ENCODE data around the gene GPR3. TPM values are rescaled to one million over a fixed set of nuclear protein-coding genes. Genes with fewer than 3 reads are reported as not detected.
"Not testable (repeated sequence)": the region's sequence is repeated elsewhere in the genome, so short reads cannot be mapped to it uniquely, and the experiment has no call there.

GPR3 gene
- total RNA-seq, 1 donor: 4.3 TPM

- DNase-seq (ENCODE audit: low read depth in 2 of 3, low spot score in 2 of 3): no peak
These were observed 26.1 kb downstream of the GPR3 start for GRCh38 chr1:27418326-27419185.

DNA sequence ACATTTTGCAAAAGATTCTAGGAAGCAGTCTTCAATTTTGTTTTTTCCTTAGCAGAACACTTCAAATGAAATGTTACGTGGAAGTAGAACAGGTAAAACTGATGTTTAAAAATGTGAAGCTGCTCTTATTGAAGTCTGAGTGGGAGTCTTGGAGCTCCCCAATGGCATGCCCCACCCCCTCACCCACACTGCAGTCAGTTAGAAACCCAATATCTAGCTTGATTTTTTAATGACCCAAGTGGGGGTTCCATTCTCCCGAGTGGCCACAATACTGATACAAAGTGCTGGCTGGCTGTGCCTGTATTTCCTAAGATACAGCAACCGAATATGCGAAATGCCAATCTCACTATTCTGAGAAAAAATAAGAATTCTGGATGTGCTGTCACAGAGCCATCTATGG is 31.3 kb downstream of the GPR3 start:
- DNase-seq (ENCODE audit: low read depth in 2 of 3, low spot score in 2 of 3): no peak

DNA sequence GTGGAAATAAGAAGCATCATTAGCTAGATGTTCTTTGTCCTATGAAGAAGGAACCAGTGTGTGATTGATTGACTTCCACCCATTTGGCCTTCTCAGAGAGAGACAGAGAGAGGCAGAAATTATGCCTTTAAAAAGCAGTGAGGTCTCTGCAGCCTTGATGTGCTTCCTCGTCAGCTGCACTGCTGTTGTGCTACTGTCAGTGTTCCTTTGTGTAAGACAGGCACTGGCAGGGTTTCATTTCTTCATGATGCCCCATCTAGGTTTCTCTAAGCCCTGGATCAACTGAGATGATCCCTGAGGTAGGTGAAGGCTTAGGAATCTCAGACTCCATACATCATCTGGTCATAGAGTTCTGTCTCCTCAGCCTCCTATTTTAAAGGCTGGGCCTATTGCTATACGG is 34.9 kb downstream of the GPR3 start:
- DNase-seq (ENCODE audit: low read depth in 2 of 3, low spot score in 2 of 3): no peak

DNA sequence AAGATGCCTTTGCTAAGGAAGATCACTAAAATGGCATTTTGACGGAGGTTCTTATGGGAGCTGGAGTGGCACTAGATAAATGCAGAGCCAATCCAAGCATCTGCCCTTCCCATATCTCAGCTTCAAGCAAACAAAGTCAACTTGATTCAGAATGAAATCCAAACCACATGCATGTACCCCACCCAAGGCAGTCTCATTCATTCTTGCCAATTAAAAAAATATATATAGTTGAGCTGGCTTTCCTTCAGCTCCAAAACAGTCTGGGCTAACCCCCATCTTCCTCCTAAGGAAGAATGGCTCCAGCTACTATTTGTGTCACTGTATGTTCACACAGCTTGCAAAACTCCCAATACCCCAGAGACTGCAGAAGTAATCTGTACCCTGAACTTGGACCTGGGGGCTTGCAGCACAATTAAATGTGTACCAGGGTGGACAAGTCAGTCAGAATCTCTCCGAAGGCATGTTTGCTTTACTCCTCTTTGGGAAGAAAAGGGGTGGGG is 35.4 kb downstream of the GPR3 start:
- DNase-seq (ENCODE audit: low read depth in 2 of 3, low spot score in 2 of 3): no peak

DNA sequence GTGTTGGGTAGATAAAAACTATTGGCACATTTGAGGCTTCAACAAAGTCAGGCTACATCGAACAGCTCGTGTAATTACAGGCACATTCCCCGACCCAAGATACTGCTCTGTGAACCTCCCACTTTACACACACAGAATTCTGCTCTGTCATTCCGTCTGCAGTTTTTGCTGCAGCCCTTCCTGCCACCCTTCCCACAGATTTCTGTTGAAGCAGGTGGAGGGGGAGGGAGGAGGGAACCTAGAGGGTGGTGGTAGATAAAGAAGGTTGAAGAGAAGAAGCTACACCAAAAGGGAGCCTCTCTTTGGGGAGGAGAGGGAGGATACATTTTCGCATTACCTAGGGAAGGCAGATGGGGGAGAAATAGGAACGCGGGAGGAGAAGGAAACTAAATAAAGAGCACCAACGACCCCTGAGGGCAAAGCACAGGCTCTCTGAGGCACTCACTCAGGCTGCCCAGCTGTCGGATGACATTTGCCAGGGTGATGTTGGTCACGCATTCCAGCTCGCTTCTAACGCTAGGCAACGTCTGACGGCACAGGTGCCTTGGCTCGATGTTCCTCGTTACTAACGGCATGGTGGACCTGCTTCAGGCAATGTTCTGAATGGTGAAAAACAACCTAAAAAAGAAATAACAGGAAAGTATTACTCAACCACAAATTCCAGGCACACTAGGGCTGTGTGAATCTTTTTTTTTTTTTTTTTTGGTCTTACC is 36.0 kb downstream of the GPR3 start:
- peak in 2 of 3 donors; percentile 79 to 87 for DNase-seq (ENCODE audit: low read depth in 2 of 3, low spot score in 2 of 3)

GRCh38 chr1:27429029-27429425 is 36.6 kb downstream of the GPR3 start:
- DNase-seq (ENCODE audit: low read depth in 2 of 3, low spot score in 2 of 3): no peak

GRCh38 chr1:27430903-27431600 is 38.6 kb downstream of the GPR3 start:
- peak in 2 of 3 donors; percentile 56 to 65 for DNase-seq (ENCODE audit: low read depth in 2 of 3, low spot score in 2 of 3)

GRCh38 chr1:27431601-27431940 is 39.1 kb downstream of the GPR3 start:
- DNase-seq (ENCODE audit: low read depth in 2 of 3, low spot score in 2 of 3): no peak

- not testable (repeated sequence) for DNase-seq (ENCODE audit: low read depth in 2 of 3, low spot score in 2 of 3)
These were observed 40.3 kb downstream of the GPR3 start for GRCh38 chr1:27432725-27433124.

DNA sequence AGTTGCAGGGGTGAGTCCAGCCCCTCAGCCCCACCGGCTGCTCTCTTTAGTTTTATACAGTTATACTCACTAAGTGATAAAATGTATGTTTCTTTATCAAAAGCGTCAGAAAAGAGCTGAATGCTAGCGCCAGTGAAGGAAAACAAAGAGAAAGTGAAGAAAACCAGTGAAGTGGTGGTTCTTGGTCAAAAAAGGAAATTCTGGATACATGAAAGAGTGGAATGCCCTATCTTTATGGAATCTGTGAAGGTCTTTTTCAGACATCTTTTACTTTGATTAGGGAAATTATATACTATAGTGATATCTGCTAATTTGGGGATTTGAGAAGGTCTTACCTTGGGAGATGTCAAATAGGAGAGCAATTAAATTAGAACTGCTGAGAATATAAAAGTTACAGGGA is 41.3 kb downstream of the GPR3 start:
- no peak for DNase-seq (ENCODE audit: low read depth in 2 of 3, low spot score in 2 of 3)

DNA sequence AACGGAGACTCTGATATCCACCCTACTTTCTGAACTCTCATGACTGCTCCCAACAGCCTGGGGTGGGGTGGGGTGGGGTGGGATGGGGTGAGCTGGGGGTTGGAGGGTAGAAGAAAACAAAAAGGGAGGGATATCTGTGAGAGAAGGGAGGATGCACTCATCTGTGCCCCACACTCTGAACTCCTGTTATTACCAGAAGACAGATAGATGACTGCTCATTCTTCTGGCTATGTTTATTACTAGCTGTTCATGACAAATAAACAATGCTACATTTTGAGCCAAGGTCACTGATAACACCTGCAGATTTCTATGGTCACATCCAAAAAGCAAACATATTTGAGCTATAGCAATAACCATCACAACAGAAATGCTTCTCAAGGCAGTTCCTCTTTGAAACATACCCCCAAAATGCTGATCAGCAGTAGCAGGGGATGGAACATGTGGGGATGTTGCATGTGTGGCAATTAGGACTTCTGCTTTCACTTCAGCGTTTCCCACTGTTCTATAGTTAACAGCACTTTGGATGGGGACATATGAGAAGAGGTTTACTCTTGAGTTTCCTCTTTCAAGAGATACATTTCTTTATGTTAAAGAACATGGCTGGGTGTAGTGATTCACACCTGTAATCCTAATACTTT is 43.3 kb downstream of the GPR3 start:
- peak in 2 of 3 donors; percentile 78 to 90 for DNase-seq (ENCODE audit: low read depth in 2 of 3, low spot score in 2 of 3)

GRCh38 chr1:27436204-27437159 is 44.1 kb downstream of the GPR3 start:
- peak in 1 of 3 donors; percentile 26 for DNase-seq (ENCODE audit: low read depth in 2 of 3, low spot score in 2 of 3)

- DNase-seq (ENCODE audit: low read depth in 2 of 3, low spot score in 2 of 3): peak in 1 of 3 donors; percentile 26
These were observed 46.2 kb downstream of the GPR3 start for GRCh38 chr1:27438621-27439061.

GRCh38 chr1:27439150-27439549 is 46.7 kb downstream of the GPR3 start:
- DNase-seq (ENCODE audit: low read depth in 2 of 3, low spot score in 2 of 3): no peak

GRCh38 chr1:27444632-27445031 is 52.2 kb downstream of the GPR3 start:
- no peak for DNase-seq (ENCODE audit: low read depth in 2 of 3, low spot score in 2 of 3)

Measured in hematopoietic multipotent progenitor cell (in vitro differentiated cells).